ENCODE data around the gene NCAM2.
"Not testable (repeated sequence)": the region's sequence is repeated elsewhere in the genome, so short reads cannot be mapped to it uniquely, and the experiment has no call there.

NCAM2 gene

GRCh38 chr21:21148514-21148913, 150.3 kb downstream of the NCAM2 start:
- Histone ChIP-seq H3K9me3 (ENCODE audit: control insufficient read depth, insufficient read depth, low read depth, low read length) (no peaks in the 10 kb centered on the region), H3K36me3 (ENCODE audit: control insufficient read depth in 2 of 2, insufficient read depth in 1 of 2, low read length in 2 of 2) (no peaks in the 10 kb centered on the region), H3K27ac (ENCODE audit: extremely low read depth, low read depth, low read length) (no peak overlapping the region), H3K4me3 (ENCODE audit: low read depth, low read length) (no peak overlapping the region), H3K4me1 (ENCODE audit: control insufficient read depth, insufficient read depth, low read length) (no peaks in the 10 kb centered on the region)
- TF ChIP-seq ZNF610 (tag by site-specific recombination; IDR thresholded peaks at IDR 0.05; ENCODE audit: borderline replicate concordance): no peak
- no peak for TF ChIP-seq ZNF148 (tag by site-specific recombination; IDR thresholded peaks at IDR 0.05; ENCODE audit: borderline replicate concordance)
- TF ChIP-seq GLIS1 (tag by site-specific recombination; IDR thresholded peaks at IDR 0.05): no peak
- no peak for TF ChIP-seq ZNF521 (tag by site-specific recombination; IDR thresholded peaks at IDR 0.05)
- no peak for TF ChIP-seq ZBTB49 (tag by site-specific recombination; IDR thresholded peaks at IDR 0.05; ENCODE audit: low read depth)
- TF ChIP-seq ZNF768 (tag by site-specific recombination; IDR thresholded peaks at IDR 0.05): no peak
- TF ChIP-seq BCL6B (tag by site-specific recombination; IDR thresholded peaks at IDR 0.05): no peak
- TF ChIP-seq RBAK (tag by site-specific recombination; IDR thresholded peaks at IDR 0.05): no peak
- no peak for TF ChIP-seq GFI1B (tag by site-specific recombination; IDR thresholded peaks at IDR 0.05)
- TF ChIP-seq GLI4 (tag by site-specific recombination; IDR thresholded peaks at IDR 0.05): no peak
- TF ChIP-seq HOXD13 (CRISPR knock-in tag; IDR thresholded peaks at IDR 0.05; ENCODE audit: borderline replicate concordance): no peak
- TF ChIP-seq ZNF223 (tag by site-specific recombination; IDR thresholded peaks at IDR 0.05): no peak
- TF ChIP-seq ZNF549 (tag by site-specific recombination; IDR thresholded peaks at IDR 0.05): no peak
- TF ChIP-seq ZNF311 (tag by site-specific recombination; IDR thresholded peaks at IDR 0.05; ENCODE audit: borderline replicate concordance): no peak
- ChIA-PET POLR2A (no interaction called here), CTCF (no interaction called here)

GRCh38 chr21:21149445-21149844, 151.2 kb downstream of the NCAM2 start:
- H3K9me3 ChIP-seq (ENCODE audit: control insufficient read depth, insufficient read depth, low read depth, low read length); H3K4me1 ChIP-seq (ENCODE audit: control insufficient read depth, insufficient read depth, low read length); CTCF ChIA-PET; H3K27ac ChIP-seq (ENCODE audit: extremely low read depth, low read depth, low read length); POLR2A ChIA-PET; H3K36me3 ChIP-seq (ENCODE audit: control insufficient read depth in 2 of 2, insufficient read depth in 1 of 2, low read length in 2 of 2); H3K4me3 ChIP-seq (ENCODE audit: low read depth, low read length): not testable (repeated sequence)

GRCh38 chr21:21151231-21151630, 153.0 kb downstream of the NCAM2 start:
- TF ChIP-seq ZNF184 (tag by site-specific recombination; IDR thresholded peaks at IDR 0.05) (no peak), CTCF (tag by site-specific recombination; IDR thresholded peaks at IDR 0.05) (no peak), ZNF23 (tag by site-specific recombination; IDR thresholded peaks at IDR 0.05; ENCODE audit: borderline replicate concordance) (no peak), ZNF664 (tag by site-specific recombination; IDR thresholded peaks at IDR 0.05) (no peak), ZNF202 (tag by site-specific recombination; IDR thresholded peaks at IDR 0.05; ENCODE audit: borderline replicate concordance) (no peak), ZNF391 (tag by site-specific recombination; IDR thresholded peaks at IDR 0.05; ENCODE audit: borderline replicate concordance, low read depth) (no peak), ZNF677 (tag by site-specific recombination; IDR thresholded peaks at IDR 0.05) (no peak), ZNF335 (tag by site-specific recombination; conservative IDR thresholded peaks at IDR 0.05) (no peak), ZNF530 (tag by site-specific recombination; IDR thresholded peaks at IDR 0.05; ENCODE audit: low read depth) (no peak), ZNF223 (tag by site-specific recombination; IDR thresholded peaks at IDR 0.05) (no peak), KLF1 (tag by site-specific recombination; IDR thresholded peaks at IDR 0.05) (no peak), ZNF2 (tag by site-specific recombination; IDR thresholded peaks at IDR 0.05) (no peak), ZNF549 (tag by site-specific recombination; IDR thresholded peaks at IDR 0.05) (no peak), HOXC10 (CRISPR knock-in tag; IDR thresholded peaks at IDR 0.05) (no peak)
- CTCF ChIA-PET: no interaction called here
- POLR2A ChIA-PET: no interaction called here
- no peak overlapping the region for H3K4me3 ChIP-seq (ENCODE audit: low read depth, low read length)
- no peak overlapping the region for H3K27ac ChIP-seq (ENCODE audit: extremely low read depth, low read depth, low read length)
- H3K36me3 ChIP-seq (ENCODE audit: control insufficient read depth in 2 of 2, insufficient read depth in 1 of 2, low read length in 2 of 2): no peaks in the 10 kb centered on the region
- H3K9me3 ChIP-seq (ENCODE audit: control insufficient read depth, insufficient read depth, low read depth, low read length): no peaks in the 10 kb centered on the region
- no peaks in the 10 kb centered on the region for H3K4me1 ChIP-seq (ENCODE audit: control insufficient read depth, insufficient read depth, low read length)
